CD1c-positive myeloid dendritic cell (primary cell): ENCODE measurements around the gene FAM120A.
"Not testable (repeated sequence)": the region's sequence is repeated elsewhere in the genome, so short reads cannot be mapped to it uniquely, and the experiment has no call there.

Experiments used
- DNase-seq: peaks from one replicate; pipeline ENCODE4 v3.0.0-alpha.2; 2016; ENCODE audit errors: extremely low spot score

FAM120A gene, protein sequence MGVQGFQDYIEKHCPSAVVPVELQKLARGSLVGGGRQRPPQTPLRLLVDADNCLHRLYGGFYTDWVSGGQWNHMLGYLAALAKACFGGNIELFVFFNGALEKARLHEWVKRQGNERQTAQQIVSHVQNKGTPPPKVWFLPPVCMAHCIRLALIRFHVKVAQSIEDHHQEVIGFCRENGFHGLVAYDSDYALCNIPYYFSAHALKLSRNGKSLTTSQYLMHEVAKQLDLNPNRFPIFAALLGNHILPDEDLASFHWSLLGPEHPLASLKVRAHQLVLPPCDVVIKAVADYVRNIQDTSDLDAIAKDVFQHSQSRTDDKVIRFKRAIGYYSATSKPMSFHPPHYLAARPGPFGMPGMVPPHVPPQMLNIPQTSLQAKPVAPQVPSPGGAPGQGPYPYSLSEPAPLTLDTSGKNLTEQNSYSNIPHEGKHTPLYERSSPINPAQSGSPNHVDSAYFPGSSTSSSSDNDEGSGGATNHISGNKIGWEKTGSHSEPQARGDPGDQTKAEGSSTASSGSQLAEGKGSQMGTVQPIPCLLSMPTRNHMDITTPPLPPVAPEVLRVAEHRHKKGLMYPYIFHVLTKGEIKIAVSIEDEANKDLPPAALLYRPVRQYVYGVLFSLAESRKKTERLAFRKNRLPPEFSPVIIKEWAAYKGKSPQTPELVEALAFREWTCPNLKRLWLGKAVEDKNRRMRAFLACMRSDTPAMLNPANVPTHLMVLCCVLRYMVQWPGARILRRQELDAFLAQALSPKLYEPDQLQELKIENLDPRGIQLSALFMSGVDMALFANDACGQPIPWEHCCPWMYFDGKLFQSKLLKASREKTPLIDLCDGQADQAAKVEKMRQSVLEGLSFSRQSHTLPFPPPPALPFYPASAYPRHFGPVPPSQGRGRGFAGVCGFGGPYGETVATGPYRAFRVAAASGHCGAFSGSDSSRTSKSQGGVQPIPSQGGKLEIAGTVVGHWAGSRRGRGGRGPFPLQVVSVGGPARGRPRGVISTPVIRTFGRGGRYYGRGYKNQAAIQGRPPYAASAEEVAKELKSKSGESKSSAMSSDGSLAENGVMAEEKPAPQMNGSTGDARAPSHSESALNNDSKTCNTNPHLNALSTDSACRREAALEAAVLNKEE

GRCh38 chr9:93450945-93451815, at the start of gene FAM120A:
FAM120A (plus strand) TSS chr9:93451685; CDS start chr9:93451916, 231 bp downstream.
- DNase-seq: peak; percentile 93

DNA sequence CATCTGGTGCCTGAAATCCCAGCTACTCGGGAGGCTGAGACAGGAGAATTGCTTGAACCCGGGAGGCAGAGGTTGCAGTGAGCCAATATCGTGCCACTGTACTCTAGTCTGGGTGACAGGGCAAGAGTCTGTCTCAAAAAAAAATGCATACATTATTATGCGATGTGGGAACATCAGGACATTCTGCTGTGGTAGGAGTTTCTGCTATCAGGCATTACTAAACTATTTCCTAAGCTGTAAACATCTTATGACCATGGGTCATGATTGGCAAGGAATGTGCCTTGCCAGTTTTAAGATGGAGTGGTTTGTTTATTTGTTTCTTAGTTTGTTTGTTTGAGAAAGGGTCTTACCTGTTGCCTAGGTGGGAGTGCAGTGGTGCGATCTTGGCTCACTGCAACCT, 45.1 kb upstream of the FAM120A start:
- no peak for DNase-seq

DNA sequence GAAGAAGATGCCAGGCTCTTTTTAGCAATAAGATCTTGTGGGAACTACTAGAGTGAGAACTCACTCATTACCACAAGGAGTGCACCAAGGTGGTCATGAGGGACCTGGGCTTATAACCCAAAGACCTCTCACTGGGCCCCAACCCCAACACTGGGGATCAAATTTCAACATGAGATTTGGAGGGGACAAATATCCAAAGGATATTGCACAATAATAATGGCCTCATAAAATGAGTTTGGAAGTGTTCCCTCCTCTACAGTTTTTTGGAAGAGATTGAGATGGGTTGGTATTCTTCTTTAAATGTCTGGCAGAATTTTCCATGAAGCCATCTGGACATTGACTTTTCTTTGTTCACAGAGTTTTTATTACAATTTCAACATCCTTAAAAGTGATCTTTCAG, 38.0 kb upstream of the FAM120A start:
- DNase-seq: no peak

- DNase-seq: no peak
These were observed 36.3 kb upstream of the FAM120A start for GRCh38 chr9:93415176-93415690.

GRCh38 chr9:93416530-93417235, 34.8 kb upstream of the FAM120A start:
- no peak for DNase-seq

DNA sequence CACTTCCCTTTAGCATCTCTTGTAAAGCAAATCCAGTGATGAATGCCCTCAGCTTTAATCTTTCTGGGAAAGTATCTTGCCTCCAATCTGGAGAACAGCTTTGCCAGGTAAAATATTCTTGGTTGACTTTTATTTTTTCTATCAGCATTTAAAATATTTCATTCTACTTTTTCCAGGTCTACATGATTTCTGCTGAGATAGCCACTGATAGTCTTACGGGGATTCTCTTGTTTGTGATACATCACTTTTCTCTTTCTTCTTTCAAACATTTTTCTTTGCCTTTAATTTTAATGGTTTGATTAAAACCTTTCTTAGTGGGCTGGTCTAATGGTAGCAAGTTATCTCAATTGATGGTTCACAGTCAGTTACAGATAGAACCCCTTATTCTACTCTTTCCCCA, 33.9 kb upstream of the FAM120A start:
- DNase-seq: no peak

GRCh38 chr9:93419023-93419422, 32.5 kb upstream of the FAM120A start:
- DNase-seq: no peak

DNA sequence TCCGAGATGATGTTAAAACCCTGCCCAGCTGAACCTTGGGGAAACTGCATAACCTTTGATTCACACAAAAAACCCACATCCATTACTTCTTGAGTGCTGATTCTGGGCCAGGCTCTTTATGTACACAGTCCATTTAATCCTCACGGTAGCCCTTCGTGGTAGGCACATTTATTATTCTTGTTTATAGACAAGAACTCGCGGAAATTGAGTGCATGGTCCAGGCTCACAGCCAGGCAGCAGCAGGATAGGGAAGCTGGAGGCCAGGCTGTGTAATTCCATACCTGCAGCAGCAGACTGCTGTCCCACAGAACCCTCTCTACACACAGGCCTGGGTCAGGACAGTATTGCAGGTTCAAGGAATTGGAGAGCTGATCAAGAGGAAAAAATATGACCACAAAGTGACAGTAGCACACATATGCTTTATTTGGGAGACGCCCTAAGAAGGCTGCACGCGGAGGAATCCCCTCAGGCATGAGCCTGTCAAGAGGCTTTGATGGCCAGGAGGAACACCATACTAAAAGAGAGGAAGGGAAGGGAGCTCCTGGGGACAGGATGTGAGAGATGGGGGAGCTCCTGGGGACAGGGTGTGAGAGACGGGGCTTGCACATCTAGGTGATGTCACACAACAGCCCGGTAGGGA, 28.4 kb upstream of the FAM120A start:
- DNase-seq: no peak

DNA sequence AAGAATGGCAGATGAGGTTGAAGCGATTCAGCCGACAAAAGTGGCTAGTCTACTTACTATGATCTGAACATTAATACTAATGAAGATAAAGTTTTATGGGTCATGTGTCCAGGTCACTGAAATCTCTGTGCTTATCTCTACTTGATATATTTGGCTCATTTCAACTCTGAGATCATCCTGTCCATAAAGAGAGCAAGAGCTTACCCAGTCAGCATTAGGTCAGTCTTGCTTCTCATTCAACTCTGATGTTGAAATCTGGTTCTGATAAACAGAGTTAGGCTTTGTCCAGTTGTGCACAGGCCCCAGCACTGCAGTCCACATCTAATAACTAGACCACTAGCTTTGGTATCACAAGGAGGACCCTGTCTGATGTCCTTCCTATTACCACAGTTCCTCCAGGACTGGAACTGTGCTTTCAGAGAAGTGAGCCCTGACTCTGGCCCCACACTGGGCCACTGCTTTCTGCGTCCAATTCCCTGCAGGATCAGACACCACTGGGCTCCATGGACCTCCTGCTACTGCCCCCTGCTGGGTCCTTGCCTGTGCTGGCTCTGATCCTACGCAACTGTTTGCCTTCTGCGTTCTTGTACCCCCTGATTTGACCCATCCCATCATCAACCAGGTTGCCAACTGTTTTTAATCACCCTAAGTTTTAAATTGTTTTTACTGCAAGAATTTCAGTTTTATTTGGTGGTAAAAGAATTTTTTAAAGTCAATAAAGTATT, 23.7 kb upstream of the FAM120A start:
- DNase-seq: no peak

DNA sequence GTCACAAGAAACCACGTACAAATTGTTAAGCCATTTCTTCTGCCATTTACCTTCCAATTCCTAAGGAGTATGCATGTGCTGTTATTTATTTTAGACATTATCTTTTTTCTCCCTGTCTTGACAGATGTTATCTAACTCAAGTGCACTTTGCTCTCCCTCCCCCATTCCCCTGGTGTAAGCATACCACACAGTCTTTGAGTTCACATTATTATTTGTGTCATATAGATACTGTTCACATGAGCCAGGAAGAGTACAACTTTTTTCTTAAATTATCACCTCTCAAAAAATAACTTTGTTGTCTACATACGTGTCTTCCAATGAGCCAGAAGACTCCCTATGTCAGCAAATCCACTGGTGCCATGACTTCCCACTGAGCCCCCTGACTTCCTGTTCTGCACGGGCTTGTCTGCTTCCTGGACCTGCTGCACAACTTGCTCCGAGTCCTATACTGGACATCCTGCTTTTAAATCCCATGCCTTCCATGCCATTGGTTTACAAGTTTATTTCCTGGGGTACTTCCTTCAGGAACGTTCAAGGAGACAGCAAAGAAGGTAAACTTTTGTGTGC, 19.9 kb upstream of the FAM120A start:
- no peak for DNase-seq

- no peak for DNase-seq
These were observed 18.5 kb upstream of the FAM120A start for GRCh38 chr9:93432964-93433363.

DNA sequence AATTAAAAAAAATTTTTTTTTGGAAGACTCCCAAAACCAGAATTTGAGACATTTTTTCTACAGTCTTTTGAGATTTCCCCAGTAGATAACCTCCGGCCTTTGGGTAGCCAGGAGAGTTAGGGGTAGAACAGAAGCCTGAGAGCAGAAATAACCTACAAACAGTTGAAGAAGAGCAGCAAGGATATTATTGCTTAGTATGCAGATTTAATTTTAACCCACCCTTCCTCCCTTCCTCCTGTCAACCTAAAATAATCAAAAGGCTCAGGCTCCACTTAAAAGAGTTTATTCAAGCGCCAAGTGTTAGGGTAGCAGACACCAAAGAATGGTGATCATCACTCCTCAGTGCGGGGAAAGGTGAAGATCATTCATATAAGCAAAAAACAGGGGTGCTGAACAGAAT, 17.4 kb upstream of the FAM120A start:
- no peak for DNase-seq

DNA sequence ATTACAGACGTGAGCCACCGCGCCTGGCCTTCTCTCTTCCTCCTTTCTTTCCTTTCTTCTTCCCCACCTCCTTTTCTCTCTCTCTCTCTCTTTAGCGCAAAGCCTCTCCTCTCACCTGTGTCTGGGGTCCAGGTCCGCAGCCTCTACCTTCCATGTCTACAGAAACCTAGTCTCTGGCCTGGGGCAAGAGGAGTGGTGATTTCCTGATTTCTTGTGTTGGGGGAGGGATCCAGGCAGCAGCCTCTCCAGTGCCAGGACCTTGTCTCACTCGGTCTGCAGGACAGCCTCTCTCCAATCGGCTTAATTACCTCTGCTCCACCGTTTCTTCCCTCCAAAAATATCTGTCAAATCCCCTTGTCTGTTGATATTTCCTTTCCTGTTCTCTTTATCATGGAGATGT, 16.1 kb upstream of the FAM120A start:
- DNase-seq: no peak

GRCh38 chr9:93436218-93436617, 15.3 kb upstream of the FAM120A start:
- DNase-seq: no peak

- no peak for DNase-seq
These were observed 14.7 kb upstream of the FAM120A start for GRCh38 chr9:93436655-93437407.

- no peak for DNase-seq
These were observed 13.5 kb upstream of the FAM120A start for GRCh38 chr9:93437996-93438395.

DNA sequence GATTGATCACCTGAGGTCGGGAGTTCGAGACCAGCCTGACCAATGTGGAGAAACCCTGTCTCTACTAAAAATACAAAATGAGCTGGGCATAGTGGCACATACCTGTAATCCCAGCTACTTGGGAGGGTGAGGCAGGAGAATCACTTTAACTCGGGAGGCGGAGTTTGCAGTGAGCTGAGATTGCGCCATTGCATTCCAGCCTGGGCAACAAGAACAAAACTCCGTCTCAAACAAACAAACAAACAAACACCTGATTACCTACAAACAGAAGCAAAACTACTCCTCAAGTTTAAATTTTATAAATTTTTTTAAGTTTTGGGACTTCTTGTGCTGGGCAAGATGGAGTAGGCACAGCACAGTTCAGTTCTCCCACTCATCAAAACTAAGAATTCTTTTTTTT, 12.2 kb upstream of the FAM120A start:
- DNase-seq: not testable (repeated sequence)

GRCh38 chr9:93440896-93441580, 10.4 kb upstream of the FAM120A start:
- DNase-seq: no peak
